HEK293T (cell line): ENCODE results near the gene PPP2R3A.
"Not testable (repeated sequence)": the region's sequence is repeated elsewhere in the genome, so short reads cannot be mapped to it uniquely, and the experiment has no call there.

Experiments used
- CTCF ChIA-PET: fragments of 350-600 bp; formaldehyde crosslinking; extraction: SDS; loops from one replicate; lab custom pipeline; 2021; ENCODE audit warnings: antibody characterized with exemption, inconsistent platforms; lab: Yijun Ruan, JAX
- POLR2A ChIA-PET: fragments of 350-600 bp; formaldehyde crosslinking; extraction: SDS; loops from one replicate; lab custom pipeline; 2020; ENCODE audit warnings: antibody characterized with exemption, inconsistent platforms; lab: Yijun Ruan, JAX
- DNase-seq: peaks from one replicate; pipeline ENCODE4 v3.0.0; 2012; ENCODE audit warnings: mixed read lengths; ENCODE audit errors: extremely low spot score
- ARNT ChIP-seq: fragments of 450-650 bp; IDR thresholded peaks from 2 replicates; pipeline ENCODE4 v1.6.1; 2017; ENCODE audit warnings: mild to moderate bottlenecking
- BHLHE40 ChIP-seq: fragments of 450-650 bp; IDR thresholded peaks from 2 replicates; pipeline ENCODE4 v1.6.1; 2016; ENCODE audit warnings: mild to moderate bottlenecking, moderate library complexity, borderline replicate concordance
- CTBP1 ChIP-seq: fragments of 450-650 bp; IDR thresholded peaks from 2 replicates; pipeline ENCODE4 v1.6.1; 2016; ENCODE audit warnings: borderline replicate concordance
- ELF4 ChIP-seq: fragments of 450-650 bp; IDR thresholded peaks from 2 replicates; pipeline ENCODE4 v1.6.1; 2017; ENCODE audit warnings: antibody characterized with exemption
- FOXA1 ChIP-seq: fragments of 450-650 bp; IDR thresholded peaks from 2 replicates; pipeline ENCODE4 v1.6.1; 2016; ENCODE audit warnings: mild to moderate bottlenecking
- FOXK2 ChIP-seq: fragments of 450-650 bp; IDR thresholded peaks from 2 replicates; pipeline ENCODE4 v1.6.1; 2016; ENCODE audit warnings: mild to moderate bottlenecking
- FOXM1 ChIP-seq: fragments of 450-650 bp; IDR thresholded peaks from 2 replicates; pipeline ENCODE4 v1.6.1; 2017; ENCODE audit warnings: mild to moderate bottlenecking, borderline replicate concordance
- HDGF ChIP-seq: fragments of 450-650 bp; IDR thresholded peaks from 2 replicates; pipeline ENCODE4 v1.6.1; 2017; ENCODE audit warnings: antibody characterized with exemption, borderline replicate concordance
- L3MBTL2 ChIP-seq: fragments of 450-650 bp; conservative IDR thresholded peaks from 2 replicates; pipeline ENCODE4 v1.6.1; 2016; ENCODE audit warnings: mild to moderate bottlenecking
- LEF1 ChIP-seq: fragments of 450-650 bp; IDR thresholded peaks from 2 replicates; pipeline ENCODE4 v1.6.1; 2017; ENCODE audit warnings: mild to moderate bottlenecking, borderline replicate concordance
- NFRKB ChIP-seq: fragments of 450-650 bp; IDR thresholded peaks from 2 replicates; pipeline ENCODE4 v1.6.1; 2016; ENCODE audit warnings: mild to moderate bottlenecking, moderate library complexity
- PKNOX1 ChIP-seq: fragments of 450-650 bp; IDR thresholded peaks from 2 replicates; pipeline ENCODE4 v1.6.1; 2016
- SP1 ChIP-seq: fragments of 450-650 bp; IDR thresholded peaks from 2 replicates; pipeline ENCODE4 v1.6.1; 2017
- SUZ12 ChIP-seq: fragments of 450-650 bp; IDR thresholded peaks from 2 replicates; pipeline ENCODE4 v1.6.1; 2016; ENCODE audit warnings: mild to moderate bottlenecking
- TARDBP ChIP-seq: fragments of 450-650 bp; IDR thresholded peaks from 2 replicates; pipeline ENCODE4 v1.6.1; 2016
- ZNF384 ChIP-seq: fragments of 450-650 bp; IDR thresholded peaks from 2 replicates; pipeline ENCODE4 v1.6.1; 2016

Gene PPP2R3A

GRCh38 chr3:136114421-136114820 lies 148.9 kb downstream of the PPP2R3A start:
- ChIA-PET POLR2A (no interaction called here), CTCF (no interaction called here)
- DNase-seq: no peak
- TF ChIP-seq PKNOX1 (no peak), ZNF384 (no peak), FOXM1 (no peak), ELF4 (no peak)

GRCh38 chr3:136119332-136119731 lies 153.8 kb downstream of the PPP2R3A start:
- POLR2A ChIA-PET, DNase-seq, CTCF ChIA-PET: not testable (repeated sequence)

- POLR2A ChIA-PET, DNase-seq, CTCF ChIA-PET: not testable (repeated sequence)
These were observed 154.3 kb downstream of the PPP2R3A start for GRCh38 chr3:136119783-136120182.

GRCh38 chr3:136120373-136121348 lies 155.1 kb downstream of the PPP2R3A start:
- ChIA-PET CTCF (no interaction called here), POLR2A (no interaction called here)
- no peak for DNase-seq
- TF ChIP-seq FOXK2 (no peak), NFRKB (no peak), BHLHE40 (no peak), CTBP1 (no peak), SUZ12 (no peak), ZNF384 (no peak), FOXA1 (no peak), HDGF (no peak), LEF1 (no peak), L3MBTL2 (no peak), SP1 (no peak), FOXM1 (no peak), ARNT (no peak), ELF4 (no peak), PKNOX1 (no peak), TARDBP (no peak)

GRCh38 chr3:136122006-136122405 lies 156.5 kb downstream of the PPP2R3A start:
- DNase-seq: no peak
- ChIA-PET POLR2A (no interaction called here), CTCF (no interaction called here)
- no peak for TF ChIP-seq FOXM1
- TF ChIP-seq NFRKB: no peak
- no peak for TF ChIP-seq LEF1
- no peak for TF ChIP-seq TARDBP
- TF ChIP-seq L3MBTL2: no peak
- no peak for TF ChIP-seq CTBP1
- TF ChIP-seq PKNOX1: no peak
- TF ChIP-seq SP1: no peak
- TF ChIP-seq ELF4: no peak
- no peak for TF ChIP-seq SUZ12
- no peak for TF ChIP-seq BHLHE40
- no peak for TF ChIP-seq ZNF384
- TF ChIP-seq FOXA1: no peak

GRCh38 chr3:136131647-136132046 lies 166.1 kb downstream of the PPP2R3A start:
- DNase-seq, POLR2A ChIA-PET, CTCF ChIA-PET: not testable (repeated sequence)

- ChIA-PET CTCF (no interaction called here), POLR2A (interaction anchor here (0.8 kb wide), 1 partner anchor 63 kb away, joined by 3 read pairs; no protein-coding TSS in a partner anchor)
- TF ChIP-seq FOXA1: no peak
- DNase-seq: no peak
These were observed 168.6 kb downstream of the PPP2R3A start for GRCh38 chr3:136134091-136134490.
